HG02852 (cell line): ENCODE results near the gene CD177.
"Not testable (repeated sequence)": the region's sequence is repeated elsewhere in the genome, so short reads cannot be mapped to it uniquely, and the experiment has no call there.

ENCODE experiments used
- ATAC-seq: cut with Tn5 transposase; IDR thresholded peaks from one replicate; pipeline ENCODE4 v1.9.1; 2021; ENCODE audit warnings: mild to moderate bottlenecking, moderate library complexity; ENCODE audit not compliant: unreplicated experiment

CD177 gene

GRCh38 chr19:43353606-43354304 lies at the start of gene CD177:
CD177 (plus strand) TSS chr19:43353686; CDS start chr19:43353715, 29 bp downstream.
- no peak for ATAC-seq

GRCh38 chr19:43305642-43306041 lies 47.8 kb upstream of the CD177 start:
- ATAC-seq: no peak

GRCh38 chr19:43306097-43306496 lies 47.4 kb upstream of the CD177 start:
- no peak for ATAC-seq

GRCh38 chr19:43308244-43308815 lies 45.2 kb upstream of the CD177 start:
- no peak for ATAC-seq

GRCh38 chr19:43309466-43309865 lies 44.0 kb upstream of the CD177 start:
- no peak for ATAC-seq

GRCh38 chr19:43310221-43310620 lies 43.3 kb upstream of the CD177 start:
- ATAC-seq: no peak

GRCh38 chr19:43311256-43311655 lies 42.2 kb upstream of the CD177 start:
- no peak for ATAC-seq

- no peak for ATAC-seq
These were observed 41.8 kb upstream of the CD177 start for GRCh38 chr19:43311706-43312105.

GRCh38 chr19:43313711-43314495 lies 39.6 kb upstream of the CD177 start:
- no peak for ATAC-seq

- no peak for ATAC-seq
These were observed 37.6 kb upstream of the CD177 start for GRCh38 chr19:43315851-43316250.

GRCh38 chr19:43316591-43317319 lies 36.7 kb upstream of the CD177 start:
- no peak for ATAC-seq

- ATAC-seq: no peak
These were observed 35.3 kb upstream of the CD177 start for GRCh38 chr19:43318203-43318602.

GRCh38 chr19:43318796-43319314 lies 34.6 kb upstream of the CD177 start:
- ATAC-seq: no peak

- no peak for ATAC-seq
These were observed 32.9 kb upstream of the CD177 start for GRCh38 chr19:43320546-43320945.

GRCh38 chr19:43326761-43327160 lies 26.7 kb upstream of the CD177 start:
- ATAC-seq: not testable (repeated sequence)

GRCh38 chr19:43328561-43328960 lies 24.9 kb upstream of the CD177 start:
- not testable (repeated sequence) for ATAC-seq

GRCh38 chr19:43329049-43329448 lies 24.4 kb upstream of the CD177 start:
- ATAC-seq: not testable (repeated sequence)

GRCh38 chr19:43329989-43330388 lies 23.5 kb upstream of the CD177 start:
- ATAC-seq: no peak

- ATAC-seq: no peak
These were observed 22.6 kb upstream of the CD177 start for GRCh38 chr19:43330726-43331434.

- no peak for ATAC-seq
These were observed 22.0 kb upstream of the CD177 start for GRCh38 chr19:43331435-43332010.
